Stimulated activated CD8-positive, alpha-beta memory T cell treated with anti-CD3 and anti-CD28 coated beads, Interleukin-15, amount 100 ng/mL, for 1 hour (primary cell): ENCODE data around the gene DNAJC15.
"Not testable (repeated sequence)": the region's sequence is repeated elsewhere in the genome, so short reads cannot be mapped to it uniquely, and the experiment has no call there.

Experiments used
- DNase-seq: peaks from one replicate; pipeline ENCODE4 v3.0.0-alpha.2; 2020; ENCODE audit warnings: low read depth

DNAJC15 gene

GRCh38 chr13:43023289-43023963 lies at the start of gene DNAJC15:
Gene DNAJC15, plus strand, starts transcription at chr13:43023586. Its CDS starts 41 bp downstream, at chr13:43023627.
- DNase-seq = peak; percentile 68

DNA sequence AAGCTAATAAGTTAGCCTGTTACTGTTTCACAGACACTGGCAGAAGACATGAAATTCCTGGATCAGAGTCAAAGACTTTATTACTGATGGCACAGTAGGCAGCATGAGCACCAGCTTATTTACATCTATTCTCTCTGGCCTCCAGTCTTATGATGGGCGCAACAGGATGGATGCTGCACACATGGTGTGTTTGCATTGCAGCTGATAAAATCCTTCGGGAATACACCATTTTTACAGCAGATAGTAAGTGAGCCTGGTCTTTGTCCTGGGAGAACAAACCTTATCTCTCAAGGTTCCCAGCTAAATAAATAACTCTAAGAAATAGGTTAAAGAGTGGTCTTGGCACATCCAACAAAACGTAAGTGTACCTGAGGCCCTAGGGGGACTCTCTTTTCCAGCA lies 47.3 kb upstream of the DNAJC15 start:
- no peak for DNase-seq

GRCh38 chr13:42977219-42977659 lies 46.1 kb upstream of the DNAJC15 start:
- DNase-seq = no peak

DNA sequence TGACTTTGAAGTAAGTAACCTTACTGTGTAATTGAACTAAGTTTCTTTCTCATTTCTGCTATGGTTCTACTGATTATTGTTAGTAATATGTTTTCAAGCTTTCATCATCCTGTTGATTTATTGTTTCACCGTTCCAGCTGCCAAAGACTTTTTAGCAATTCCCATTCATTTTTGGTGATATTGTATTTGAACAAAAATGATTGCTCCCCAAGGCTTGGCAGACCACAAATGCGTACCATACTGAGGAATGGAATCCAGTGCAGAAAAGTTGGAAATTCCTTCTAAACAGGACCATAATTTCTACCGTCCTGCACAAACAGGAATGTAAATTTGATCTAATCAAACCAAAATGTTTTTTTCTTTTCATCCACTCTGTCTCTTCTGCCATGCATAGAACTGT lies 42.1 kb upstream of the DNAJC15 start:
- DNase-seq = no peak

DNA sequence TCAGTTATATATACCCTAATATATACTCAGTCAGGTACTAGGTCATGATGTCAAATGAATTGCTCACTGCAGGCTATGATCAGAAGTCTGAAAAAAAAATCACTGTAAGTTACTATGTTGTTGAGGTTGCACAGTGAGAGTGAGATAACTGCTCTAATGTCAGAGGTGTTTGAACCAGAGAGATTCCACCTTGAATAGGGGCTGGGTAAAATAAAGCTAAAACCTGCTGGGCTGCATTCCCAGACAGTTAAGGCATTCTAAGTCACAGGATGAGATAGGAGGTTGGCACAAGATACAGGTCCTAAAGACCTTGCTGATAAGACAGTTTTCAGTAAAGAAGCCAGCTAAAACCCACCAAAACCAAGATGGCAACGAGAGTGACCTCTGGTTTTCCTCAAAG lies 41.5 kb upstream of the DNAJC15 start:
- DNase-seq = no peak

DNA sequence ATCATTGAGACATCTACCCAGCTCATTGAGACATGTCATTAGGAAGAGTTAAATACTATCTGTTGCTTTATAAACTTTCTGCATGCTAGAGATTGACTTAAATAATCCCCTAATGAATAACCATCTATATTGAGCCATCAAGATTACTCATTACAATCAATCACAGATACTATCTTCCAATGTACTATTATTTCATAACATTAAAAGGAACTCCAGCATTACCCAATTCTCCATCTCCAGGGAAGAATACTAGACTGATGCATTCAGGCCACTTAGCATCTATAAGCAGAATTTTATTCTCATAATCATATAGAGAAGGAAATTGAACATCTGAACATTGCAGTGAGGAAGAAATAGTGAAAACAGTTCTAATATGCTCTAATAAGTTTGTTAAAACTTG lies 39.4 kb upstream of the DNAJC15 start:
- DNase-seq = no peak

DNA sequence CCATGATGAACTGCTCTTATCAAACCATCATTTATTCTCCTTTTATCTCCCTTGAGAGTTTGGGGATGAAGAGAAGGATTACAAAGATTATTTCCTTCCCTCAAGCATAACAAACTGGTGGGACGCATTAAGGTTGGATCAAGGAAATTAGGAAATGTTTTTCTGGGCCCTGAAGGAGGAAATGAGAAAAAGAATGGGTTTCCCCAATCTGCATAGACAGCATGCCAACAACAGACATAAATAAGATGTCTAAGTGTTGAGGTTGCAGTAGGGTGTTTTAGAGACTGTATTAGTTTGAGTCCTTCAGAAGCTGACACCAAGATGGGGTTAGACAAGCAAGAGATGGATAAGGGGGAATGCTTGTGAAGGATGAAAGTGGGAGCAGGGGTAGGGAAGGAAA lies 38.7 kb upstream of the DNAJC15 start:
- no peak for DNase-seq

DNA sequence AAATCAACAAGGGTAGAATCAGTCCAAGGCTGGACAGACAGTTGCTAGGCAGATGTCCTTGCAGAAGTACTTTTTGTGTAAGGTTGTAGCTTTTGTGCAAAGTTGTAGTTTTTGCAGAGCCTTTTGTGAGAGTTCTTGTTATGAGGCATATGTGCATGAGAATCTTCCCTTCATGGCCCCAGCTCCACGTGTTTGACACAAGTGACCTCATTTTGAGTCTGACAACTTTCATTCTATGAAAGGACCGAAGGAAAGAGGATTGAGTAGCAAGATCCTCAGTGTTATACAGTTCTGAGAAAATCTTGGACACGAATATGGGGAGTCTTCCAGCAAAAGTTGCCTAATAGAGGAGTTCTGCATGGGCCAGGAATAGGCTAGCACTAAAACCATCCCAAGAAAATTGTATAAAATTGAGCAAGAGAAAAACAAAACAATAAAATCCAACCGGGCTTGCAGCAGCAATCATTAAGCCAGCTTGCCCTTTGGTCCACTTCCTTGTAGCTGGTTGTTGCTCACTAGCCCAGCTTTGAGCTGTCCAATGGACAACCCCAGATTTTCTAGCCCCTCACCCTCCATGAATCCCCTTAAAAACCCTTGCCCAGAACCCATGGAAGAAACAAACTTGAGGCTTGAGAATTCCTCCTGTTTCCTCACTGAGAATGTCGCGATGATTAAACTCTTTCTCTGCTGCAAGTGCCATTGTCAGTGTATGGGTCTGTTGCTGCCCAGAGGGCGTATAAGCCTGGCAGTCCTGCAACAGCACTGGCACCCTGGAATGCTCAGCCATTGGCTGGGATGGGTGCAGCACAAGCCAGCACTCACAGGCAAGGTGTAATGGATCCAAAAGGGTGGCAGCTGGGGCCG lies 37.8 kb upstream of the DNAJC15 start:
- DNase-seq = no peak

GRCh38 chr13:42986176-42986574 lies 37.2 kb upstream of the DNAJC15 start:
- DNase-seq = no peak

GRCh38 chr13:42990291-42991232 lies 32.8 kb upstream of the DNAJC15 start:
- no peak for DNase-seq

- DNase-seq = not testable (repeated sequence)
Observed at GRCh38 chr13:42991233-42991897, 32.0 kb upstream of the DNAJC15 start.

DNA sequence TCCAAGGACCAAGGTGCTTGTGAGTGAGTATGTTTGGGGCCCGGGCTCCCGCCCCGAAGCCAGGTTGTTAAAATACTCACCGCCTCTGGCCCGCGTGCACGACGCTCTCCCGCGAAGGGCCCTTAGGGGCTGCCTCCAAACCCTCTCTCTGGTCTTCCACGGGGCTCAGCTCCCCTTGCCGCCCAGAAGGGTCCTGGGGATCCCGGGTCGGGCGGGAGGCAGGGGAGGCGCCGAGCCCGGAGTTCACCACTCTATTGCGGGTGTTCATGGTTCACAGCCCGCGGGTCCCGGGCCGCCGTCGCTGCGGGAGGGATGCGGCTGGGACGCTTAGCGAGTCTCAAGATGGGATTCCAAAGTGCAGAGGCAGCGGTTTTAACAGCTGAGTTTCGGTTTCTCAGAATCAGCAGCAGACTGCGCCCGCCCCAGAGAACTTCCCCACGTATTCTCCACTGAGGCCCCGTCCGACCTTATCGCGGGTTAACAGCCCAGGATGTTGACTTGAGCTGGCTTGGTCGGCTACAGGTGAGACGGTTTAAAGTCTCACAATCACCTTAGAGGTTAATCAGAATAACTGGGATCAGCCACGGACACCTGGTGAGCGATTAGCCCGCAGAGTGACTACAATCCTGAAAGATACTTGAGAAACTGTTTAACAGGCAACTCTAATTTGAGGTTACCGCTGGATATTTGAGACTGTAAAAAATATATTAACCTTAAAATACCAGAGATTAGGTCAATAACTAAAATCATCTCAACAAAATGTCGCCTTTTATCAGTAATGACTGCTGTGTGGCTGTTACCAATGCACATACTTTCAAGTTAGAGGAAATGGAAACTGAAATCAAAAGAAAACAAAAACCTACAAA lies 31.3 kb upstream of the DNAJC15 start, which contains the start of gene EPSTI1:
EPSTI1 (minus strand) TSS at position 344 of the 866 bp plus-strand sequence; CDS start at position 268, 76 bp downstream.
- DNase-seq = peak; percentile 62

- no peak for DNase-seq
Observed at GRCh38 chr13:42992764-42993122, 30.6 kb upstream of the DNAJC15 start.

- DNase-seq = no peak
Observed at GRCh38 chr13:42994878-42995277, 28.5 kb upstream of the DNAJC15 start.

DNA sequence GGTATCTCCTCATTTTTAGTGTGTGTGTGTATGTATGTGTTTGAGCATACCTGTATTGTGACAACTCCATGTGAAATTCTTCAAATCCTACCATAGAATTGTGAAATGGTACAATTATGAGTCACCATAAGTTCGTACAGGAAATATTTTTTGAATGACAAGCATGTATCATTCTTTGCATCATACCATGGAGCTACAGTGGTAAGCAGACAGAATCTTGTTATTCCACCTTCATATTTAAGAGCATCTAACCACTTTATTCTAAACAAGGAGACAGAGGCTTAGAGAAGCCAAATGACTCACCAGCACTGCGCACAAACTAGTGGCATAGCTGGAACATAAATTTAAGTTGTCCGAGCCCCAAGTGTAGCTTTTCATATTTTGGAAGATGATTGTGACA lies 26.8 kb upstream of the DNAJC15 start:
- no peak for DNase-seq

DNA sequence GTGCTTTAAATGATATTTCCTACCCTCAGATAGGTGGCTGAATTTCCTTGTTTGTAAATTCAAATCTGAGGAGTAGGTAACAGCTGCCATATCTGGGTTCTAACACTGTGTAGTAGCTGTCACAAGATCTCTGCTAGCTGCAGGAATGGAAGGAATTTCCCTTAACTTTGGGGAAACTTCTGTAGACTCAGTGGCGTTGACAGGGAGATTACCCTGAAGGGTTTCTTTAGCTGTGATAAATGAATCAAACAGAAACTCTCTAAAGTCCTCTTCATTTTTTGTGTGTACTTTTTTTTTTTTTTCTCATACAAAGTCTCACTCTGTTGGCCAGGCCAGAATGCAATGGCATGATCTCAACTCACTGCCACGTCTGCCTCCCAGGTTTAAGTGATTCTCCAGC lies 26.0 kb upstream of the DNAJC15 start:
- no peak for DNase-seq

GRCh38 chr13:42999491-42999890 lies 23.9 kb upstream of the DNAJC15 start:
- no peak for DNase-seq

DNA sequence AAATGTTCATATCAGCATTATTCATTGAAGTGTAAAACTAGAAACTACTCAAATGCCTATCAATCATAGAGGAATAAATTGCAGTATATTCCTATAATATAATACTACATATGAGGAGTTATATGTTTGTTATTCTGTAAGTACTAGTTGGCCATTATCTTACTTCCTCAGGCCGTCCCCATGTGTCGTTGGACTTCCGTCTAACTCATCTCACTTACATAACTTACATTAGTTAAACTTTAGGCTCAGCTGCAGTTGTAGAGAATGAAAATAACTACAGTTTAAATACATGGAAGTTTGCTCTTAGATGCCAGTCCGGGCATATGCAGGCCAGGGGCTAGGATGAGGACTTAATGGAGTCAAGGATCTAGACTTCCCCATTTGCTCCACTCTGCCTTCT lies 22.7 kb upstream of the DNAJC15 start:
- no peak for DNase-seq

GRCh38 chr13:43002021-43002420 lies 21.4 kb upstream of the DNAJC15 start:
- no peak for DNase-seq

DNA sequence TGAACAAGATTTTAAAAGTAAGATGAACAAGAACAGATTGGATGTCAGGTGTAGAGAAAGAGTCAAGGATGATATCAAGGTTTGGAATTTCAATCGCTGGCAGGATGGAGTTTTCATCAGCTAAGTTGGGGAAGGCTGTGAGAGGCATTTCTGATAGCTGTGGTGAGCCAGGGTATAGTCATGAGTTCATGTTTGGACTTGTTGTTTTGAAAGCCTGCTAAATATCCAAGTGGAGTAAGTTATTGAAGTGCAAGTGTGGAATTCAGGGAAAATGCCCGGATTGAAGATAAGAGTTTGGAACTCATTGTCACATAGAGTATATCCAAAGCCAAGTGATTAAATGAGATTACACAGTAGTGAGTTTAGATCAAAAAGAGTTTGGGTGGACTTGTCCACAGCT lies 20.4 kb upstream of the DNAJC15 start:
- no peak for DNase-seq

DNA sequence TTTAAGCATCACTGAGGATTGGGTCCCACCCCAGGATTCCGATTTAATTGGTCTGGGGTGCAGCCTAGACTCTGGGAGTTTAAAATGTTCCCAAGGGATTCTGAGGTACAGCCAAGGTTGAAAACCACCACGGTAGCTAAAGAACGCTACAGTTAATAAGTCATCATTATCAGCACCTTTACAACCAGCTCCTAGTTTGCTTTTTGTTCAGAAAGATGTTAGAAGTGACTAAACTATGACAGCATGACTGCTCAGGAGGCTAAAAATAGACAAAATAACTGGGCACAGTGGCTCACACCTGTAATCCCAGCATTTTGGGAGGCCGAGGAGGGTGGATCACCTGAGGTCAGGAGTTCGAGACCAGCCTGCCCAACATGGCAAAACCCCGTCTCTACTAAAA lies 19.7 kb upstream of the DNAJC15 start:
- no peak for DNase-seq
